Trophoblast cell (in vitro differentiated cells and primary cell): Measurements from ENCODE around the gene C1QA.
"Not testable (repeated sequence)": the region's sequence is repeated elsewhere in the genome, so short reads cannot be mapped to it uniquely, and the experiment has no call there.

Source experiments
- DNase-seq, 2 donors: peaks; one replicate each; pipeline ENCODE4 v3.0.0-alpha.2; 2016
- H2AFZ ChIP-seq: 2 replicates; pipeline ENCODE4 v1.6.1; 2013; ENCODE audit warnings: low read length, moderate library complexity, mild to moderate bottlenecking; ENCODE audit not compliant: insufficient read depth, poor library complexity
- H2AK5ac ChIP-seq: 2 replicates; pipeline ENCODE4 v1.6.1; 2013; ENCODE audit warnings: mild to moderate bottlenecking, low read length
- H2BK120ac ChIP-seq: 2 replicates; pipeline ENCODE4 v1.6.1; 2013; ENCODE audit warnings: low read length, mild to moderate bottlenecking, moderate library complexity; ENCODE audit not compliant: insufficient read depth, poor library complexity
- H2BK12ac ChIP-seq: 2 replicates; pipeline ENCODE4 v1.6.1; 2013; ENCODE audit warnings: mild to moderate bottlenecking, low read length, moderate library complexity
- H2BK5ac ChIP-seq: 2 replicates; pipeline ENCODE4 v1.6.1; 2013; ENCODE audit warnings: low read length, low read depth, moderate library complexity, mild to moderate bottlenecking; ENCODE audit not compliant: poor library complexity
- H3K14ac ChIP-seq: 2 replicates; pipeline ENCODE4 v1.6.1; 2013; ENCODE audit warnings: mild to moderate bottlenecking, low read length
- H3K18ac ChIP-seq: 2 replicates; pipeline ENCODE4 v1.6.1; 2013; ENCODE audit warnings: mild to moderate bottlenecking, low read length
- H3K23ac ChIP-seq: 2 replicates; pipeline ENCODE4 v1.6.1; 2013; ENCODE audit warnings: low read length
- H3K27ac ChIP-seq: 2 replicates; pipeline ENCODE4 v1.5.1; 2013; ENCODE audit warnings: low read depth, mild to moderate bottlenecking, inconsistent platforms, low read length, moderate library complexity
- H3K27me3 ChIP-seq: 2 replicates; pipeline ENCODE4 v1.6.1; 2013; ENCODE audit warnings: inconsistent platforms, mild to moderate bottlenecking, low read length, moderate library complexity; ENCODE audit not compliant: insufficient read depth
- H3K36me3 ChIP-seq, 2 experiments: 1 replicate in 1 of 2; 2 replicates in 1 of 2; pipeline ENCODE4 v1.6.1; 2013; ENCODE audit warnings: low read length in 2 of 2, mild to moderate bottlenecking in 2 of 2, moderate library complexity in 1 of 2; ENCODE audit not compliant: insufficient read depth in 2 of 2, control insufficient read depth in 1 of 2
- H3K4ac ChIP-seq: 2 replicates; pipeline ENCODE4 v1.6.1; 2013; ENCODE audit warnings: low read depth, mild to moderate bottlenecking, low read length, moderate library complexity
- H3K4me1 ChIP-seq, 2 experiments: 1 replicate in 1 of 2; 2 replicates in 1 of 2; pipeline ENCODE4 v1.6.1; 2013; ENCODE audit warnings: low read length in 2 of 2, mild to moderate bottlenecking in 2 of 2, moderate library complexity in 1 of 2; ENCODE audit not compliant: insufficient read depth in 2 of 2, control insufficient read depth in 1 of 2
- H3K4me2 ChIP-seq: 2 replicates; pipeline ENCODE4 v1.6.1; 2013; ENCODE audit warnings: inconsistent platforms, mild to moderate bottlenecking, low read length, moderate library complexity
- H3K4me3 ChIP-seq: 2 replicates; pipeline ENCODE4 v1.5.1; 2013; ENCODE audit warnings: mild to moderate bottlenecking, low read depth, low read length, inconsistent platforms
- H3K79me1 ChIP-seq: one replicate; pipeline ENCODE4 v1.6.1; 2013; ENCODE audit warnings: low read length
- H3K79me2 ChIP-seq: 2 replicates; pipeline ENCODE4 v1.6.1; 2013; ENCODE audit warnings: low read length, mild to moderate bottlenecking; ENCODE audit not compliant: control insufficient read depth, insufficient read depth, poor library complexity
- H3K9ac ChIP-seq: 2 replicates; pipeline ENCODE4 v1.6.1; 2013; ENCODE audit warnings: mild to moderate bottlenecking, low read length
- H3K9me3 ChIP-seq: 2 replicates; pipeline ENCODE4 v1.6.1; 2013; ENCODE audit warnings: low read depth, mild to moderate bottlenecking, control low read depth, inconsistent platforms, low read length; ENCODE audit not compliant: insufficient read depth
- H4K12ac ChIP-seq: 2 replicates; pipeline ENCODE4 v1.6.1; 2013; ENCODE audit warnings: low read depth, mild to moderate bottlenecking, low read length, moderate library complexity
- H4K8ac ChIP-seq: 2 replicates; pipeline ENCODE4 v1.6.1; 2013; ENCODE audit warnings: low read depth, mild to moderate bottlenecking, low read length, moderate library complexity
- H4K91ac ChIP-seq: one replicate; pipeline ENCODE4 v1.6.1; 2013; ENCODE audit warnings: low read depth, mild to moderate bottlenecking, low read length, moderate library complexity
- WGBS: extraction: QIAGEN DNeasy Blood & Tissue Kit; methylation state at CpG from one replicate; pipeline ENCODE4 v1.1.7; 2013; ENCODE audit warnings: missing lambda C conversion rate; ENCODE audit not compliant: insufficient read length, insufficient coverage; ENCODE audit errors: extremely low coverage; 5-methylcytosine and 5-hydroxymethylcytosine counted together

C1QA gene

GRCh38 chr1:22666412-22666811 lies 30.0 kb downstream of the C1QA start:
- no peak for DNase-seq
- no peak overlapping the region for H2BK120ac ChIP-seq
- H3K4ac ChIP-seq = no peak overlapping the region
- no peaks in the 10 kb centered on the region for H3K36me3 ChIP-seq
- no peak overlapping the region for H3K27ac ChIP-seq
- H3K18ac ChIP-seq = no peak overlapping the region
- H2BK5ac ChIP-seq = no peak overlapping the region
- H3K79me1 ChIP-seq = no peaks in the 10 kb centered on the region
- H3K27me3 ChIP-seq = no peaks in the 10 kb centered on the region
- no peak overlapping the region for H3K14ac ChIP-seq
- H3K9ac ChIP-seq = no peak overlapping the region
- H3K23ac ChIP-seq = no peak overlapping the region
- H3K79me2 ChIP-seq = no peaks in the 10 kb centered on the region
- H4K91ac ChIP-seq = no peak overlapping the region
- no peak overlapping the region for H4K8ac ChIP-seq
- no peak overlapping the region for H4K12ac ChIP-seq
- no peak overlapping the region for H3K4me2 ChIP-seq
- no peaks in the 10 kb centered on the region for H3K9me3 ChIP-seq
- no peak overlapping the region for H2AK5ac ChIP-seq
- H3K4me3 ChIP-seq = no peak overlapping the region
- H2AFZ ChIP-seq = no peak overlapping the region
- no peak overlapping the region for H2BK12ac ChIP-seq
- peaks cover 0 to 2% of the 10 kb centered on the region in 2 experiments for H3K4me1 ChIP-seq
- no CpG with 5 or more reads among the region's 2 CpGs for WGBS

DNA sequence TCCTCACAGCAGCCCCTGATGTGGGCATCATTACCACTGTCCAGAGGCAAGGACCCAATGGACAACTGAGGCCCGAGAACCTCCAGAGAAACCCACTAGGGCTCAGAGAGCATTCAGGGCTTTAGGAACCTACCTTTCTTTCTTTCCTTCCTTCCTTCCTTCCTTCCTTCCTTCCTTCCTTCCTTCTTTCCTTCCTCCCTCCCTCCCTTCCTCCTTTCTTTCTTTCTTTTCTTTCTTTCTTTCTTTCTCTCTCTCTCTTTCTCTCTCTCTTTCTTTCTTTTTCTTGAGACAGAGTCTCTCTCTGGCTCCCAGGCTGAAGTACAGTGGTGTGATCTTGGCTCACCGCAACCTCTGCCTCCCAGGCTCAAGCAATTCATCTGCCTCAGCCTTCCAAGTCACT lies 32.4 kb downstream of the C1QA start:
- H3K27ac ChIP-seq, H3K79me2 ChIP-seq, H3K18ac ChIP-seq, H2BK5ac ChIP-seq, H3K14ac ChIP-seq, H4K91ac ChIP-seq, H3K4me3 ChIP-seq, H3K9me3 ChIP-seq, H3K79me1 ChIP-seq, H3K4me2 ChIP-seq, H3K23ac ChIP-seq, H3K27me3 ChIP-seq, H3K4ac ChIP-seq, H3K36me3 ChIP-seq, H3K4me1 ChIP-seq, H2BK12ac ChIP-seq, H3K9ac ChIP-seq, DNase-seq, H4K8ac ChIP-seq, H2AFZ ChIP-seq, H2BK120ac ChIP-seq, H2AK5ac ChIP-seq, H4K12ac ChIP-seq: not testable (repeated sequence)
- WGBS = no CpG with 5 or more reads among the region's 2 CpGs

- Histone ChIP-seq H4K8ac (no peak overlapping the region), H3K9ac (no peak overlapping the region), H3K27me3 (no peaks in the 10 kb centered on the region), H4K12ac (no peak overlapping the region), H3K23ac (no peak overlapping the region), H2AFZ (no peak overlapping the region), H2AK5ac (no peak overlapping the region), H3K36me3 (no peaks in the 10 kb centered on the region), H3K14ac (no peak overlapping the region), H3K18ac (no peak overlapping the region), H3K4me1 (peaks cover 0 to 2% of the 10 kb centered on the region in 2 experiments), H3K79me2 (no peaks in the 10 kb centered on the region), H3K4ac (no peak overlapping the region), H2BK120ac (no peak overlapping the region), H3K4me2 (no peak overlapping the region), H4K91ac (no peak overlapping the region), H2BK12ac (no peak overlapping the region), H3K79me1 (no peaks in the 10 kb centered on the region), H3K27ac (no peak overlapping the region), H2BK5ac (no peak overlapping the region), H3K4me3 (no peak overlapping the region), H3K9me3 (no peaks in the 10 kb centered on the region)
- no peak for DNase-seq
- no CpG with 5 or more reads among the region's 12 CpGs for WGBS
Measured at GRCh38 chr1:22670352-22670975, 34.0 kb downstream of the C1QA start.

- DNase-seq = no peak
Measured at GRCh38 chr1:22671999-22672398, 35.6 kb downstream of the C1QA start.

More at GRCh38 chr1:22671999-22672398, 35.6 kb downstream of the C1QA start:
- no peaks in the 10 kb centered on the region for H3K79me2 ChIP-seq
- no peak overlapping the region for H3K4ac ChIP-seq
- no peak overlapping the region for H3K18ac ChIP-seq
- H3K23ac ChIP-seq = no peak overlapping the region
- no peak overlapping the region for H3K9ac ChIP-seq
- no peaks in the 10 kb centered on the region for H3K9me3 ChIP-seq
- no peak overlapping the region for H2AK5ac ChIP-seq
- H3K4me2 ChIP-seq = no peak overlapping the region
- no CpG with 5 or more reads among the region's 4 CpGs for WGBS
- no peaks in the 10 kb centered on the region for H3K27me3 ChIP-seq
- no peak overlapping the region for H2BK12ac ChIP-seq
- H3K4me1 ChIP-seq = peaks cover 0 to 2% of the 10 kb centered on the region in 2 experiments
- H4K12ac ChIP-seq = no peak overlapping the region
- H2BK5ac ChIP-seq = no peak overlapping the region
- H2AFZ ChIP-seq = no peak overlapping the region
- H4K8ac ChIP-seq = no peak overlapping the region
- no peak overlapping the region for H2BK120ac ChIP-seq
- H3K4me3 ChIP-seq = no peak overlapping the region
- H3K27ac ChIP-seq = no peak overlapping the region
- no peaks in the 10 kb centered on the region for H3K36me3 ChIP-seq
- no peak overlapping the region for H4K91ac ChIP-seq
- no peak overlapping the region for H3K14ac ChIP-seq
- no peaks in the 10 kb centered on the region for H3K79me1 ChIP-seq
